Tibial artery (tissue), 4 donors: ENCODE results near the gene VSX1.

ENCODE experiments used
- DNase-seq, 2 donors: peaks; one replicate each; pipeline ENCODE4 v3.0.0-alpha.2; 2019
- H3K27ac ChIP-seq, 2 donors: fragments of 200-600 bp; sonication (generic) in 1 of 2; 1 replicate in 1 of 2; 2 replicates in 1 of 2; pipeline ENCODE4 v1.5.1; 2018 to 2019; ENCODE audit warnings: mild to moderate bottlenecking in 1 of 2
- H3K27me3 ChIP-seq, 2 donors: fragments of 200-600 bp; sonication (generic) in 1 of 2; one replicate each; pipeline versions ENCODE4 v1.5.1 to v1.6.0; 2016 to 2019
- H3K36me3 ChIP-seq, 3 donors: fragments of 200-600 bp; sonication (generic) in 2 of 3; one replicate each; pipeline ENCODE4 v1.5.1; 2016 to 2019; ENCODE audit warnings: mild to moderate bottlenecking in 2 of 3
- H3K4me1 ChIP-seq, 4 donors: fragments of 200-600 bp; sonication (generic) in 2 of 4; 1 replicate in 3 of 4; 2 replicates in 1 of 4; pipeline ENCODE4 v1.5.1; 2016 to 2019
- H3K4me3 ChIP-seq, 2 donors: fragments of 200-600 bp; sonication (generic) in 1 of 2; 1 replicate in 1 of 2; 2 replicates in 1 of 2; pipeline ENCODE4 v1.5.1; 2018 to 2019; ENCODE audit warnings: mild to moderate bottlenecking in 2 of 2
- H3K9me3 ChIP-seq, 3 donors: fragments of 200-600 bp; sonication (generic) in 1 of 3; one replicate each; pipeline ENCODE4 v1.5.1; 2016 to 2019
- intact Hi-C: fragments of 100-400 bp; cut with DNase I; formaldehyde crosslinking; loops from one replicate; pipeline ENCODE4 v1.15.0; 2023; ENCODE audit warnings: low total_unique reads
- TF ChIP-seq, protein P1 (sequence below), 2 experiments: fragments of 200-600 bp in 1 of 2; fragments of 450-650 bp in 1 of 2; IDR thresholded peaks; one replicate each; pipeline ENCODE4 v1.5.1; 2017 to 2019; ENCODE audit warnings: antibody characterized with exemption in 2 of 2, mild to moderate bottlenecking in 1 of 2, moderate library complexity in 1 of 2

The VSX1 gene

DNA sequence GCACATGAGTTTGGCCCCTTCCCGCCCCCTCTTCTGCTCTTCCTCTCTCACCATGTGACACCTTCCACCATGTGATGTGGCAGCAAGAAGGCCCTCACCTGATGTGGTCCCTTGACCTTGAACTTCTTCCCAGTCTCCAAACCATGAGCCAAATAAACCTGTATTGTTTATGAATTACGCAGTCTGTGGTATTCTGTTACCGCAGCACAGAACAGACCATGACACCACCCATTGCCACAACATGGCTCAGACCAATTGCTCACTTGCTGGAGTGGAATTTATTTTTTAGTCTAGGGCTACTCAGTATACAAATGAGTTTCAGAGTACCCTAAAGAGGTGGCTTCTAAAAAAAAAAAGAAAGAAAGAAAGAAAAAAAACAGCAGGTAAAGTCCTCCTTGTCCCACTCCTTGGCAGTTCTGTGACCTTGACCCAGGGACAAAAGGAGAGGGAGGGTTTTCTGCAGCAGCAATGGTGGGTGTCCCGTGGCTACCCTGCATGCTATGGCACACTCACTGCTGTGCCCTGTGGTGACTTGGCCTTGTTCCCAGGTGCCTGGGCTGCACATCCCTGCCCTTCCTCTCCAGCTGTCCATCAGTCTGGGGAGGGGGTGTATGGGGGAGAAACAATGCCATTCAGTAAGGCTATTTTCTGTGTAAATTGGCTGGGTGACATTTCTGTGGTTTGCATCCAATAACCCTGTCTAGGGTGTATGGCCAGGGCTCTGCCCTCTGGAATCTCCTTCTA, 5.4 kb upstream of the VSX1 start:
- no peaks in the 10 kb centered on the region for H3K36me3 ChIP-seq
- H3K9me3 ChIP-seq, result no peaks in the 10 kb centered on the region
- TF ChIP-seq, protein P1, sequence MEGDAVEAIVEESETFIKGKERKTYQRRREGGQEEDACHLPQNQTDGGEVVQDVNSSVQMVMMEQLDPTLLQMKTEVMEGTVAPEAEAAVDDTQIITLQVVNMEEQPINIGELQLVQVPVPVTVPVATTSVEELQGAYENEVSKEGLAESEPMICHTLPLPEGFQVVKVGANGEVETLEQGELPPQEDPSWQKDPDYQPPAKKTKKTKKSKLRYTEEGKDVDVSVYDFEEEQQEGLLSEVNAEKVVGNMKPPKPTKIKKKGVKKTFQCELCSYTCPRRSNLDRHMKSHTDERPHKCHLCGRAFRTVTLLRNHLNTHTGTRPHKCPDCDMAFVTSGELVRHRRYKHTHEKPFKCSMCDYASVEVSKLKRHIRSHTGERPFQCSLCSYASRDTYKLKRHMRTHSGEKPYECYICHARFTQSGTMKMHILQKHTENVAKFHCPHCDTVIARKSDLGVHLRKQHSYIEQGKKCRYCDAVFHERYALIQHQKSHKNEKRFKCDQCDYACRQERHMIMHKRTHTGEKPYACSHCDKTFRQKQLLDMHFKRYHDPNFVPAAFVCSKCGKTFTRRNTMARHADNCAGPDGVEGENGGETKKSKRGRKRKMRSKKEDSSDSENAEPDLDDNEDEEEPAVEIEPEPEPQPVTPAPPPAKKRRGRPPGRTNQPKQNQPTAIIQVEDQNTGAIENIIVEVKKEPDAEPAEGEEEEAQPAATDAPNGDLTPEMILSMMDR (IDR thresholded peaks at IDR 0.05), result no peak
- H3K4me3 ChIP-seq, result no peak overlapping the region
- peaks cover 3 to 93% of the 10 kb centered on the region in 2 donors for H3K27me3 ChIP-seq
- no peak overlapping the region for H3K27ac ChIP-seq
- DNase-seq, result no peak
- intact Hi-C loops, result no loop called here
- peaks cover 0 to 20% (median 15%) of the 10 kb centered on the region in 4 donors for H3K4me1 ChIP-seq

GRCh38 chr20:25085756-25086495, 4.0 kb upstream of the VSX1 start:
- Histone ChIP-seq H3K4me1 (peaks cover 0 to 34% (median 24%) of the 10 kb centered on the region in 4 donors), H3K36me3 (no peaks in the 10 kb centered on the region), H3K27me3 (peaks cover 3 to 98% of the 10 kb centered on the region in 2 donors), H3K9me3 (no peaks in the 10 kb centered on the region), H3K4me3 (no peak overlapping the region), H3K27ac (no peak overlapping the region)
- intact Hi-C loops, result no loop called here
- TF ChIP-seq, protein P1 (IDR thresholded peaks at IDR 0.05), result no peak
- DNase-seq, result no peak

- H3K4me3 ChIP-seq, result no peak overlapping the region
- intact Hi-C loops, result no loop called here
- no peak for DNase-seq
- H3K27me3 ChIP-seq, result peaks cover 3 to 98% of the 10 kb centered on the region in 2 donors
- no peaks in the 10 kb centered on the region for H3K36me3 ChIP-seq
- no peak overlapping the region for H3K27ac ChIP-seq
- peaks cover 0 to 34% (median 24%) of the 10 kb centered on the region in 4 donors for H3K4me1 ChIP-seq
- H3K9me3 ChIP-seq, result no peaks in the 10 kb centered on the region
- TF ChIP-seq, protein P1 (IDR thresholded peaks at IDR 0.05), result no peak
Observed at GRCh38 chr20:25084626-25085187, 2.8 kb upstream of the VSX1 start.

GRCh38 chr20:25083773-25084625, 2.1 kb upstream of the VSX1 start:
- DNase-seq, result peak in 1 of 2 donors; percentile 54
- Histone ChIP-seq H3K9me3 (no peaks in the 10 kb centered on the region), H3K4me1 (peaks cover 0 to 34% (median 24%) of the 10 kb centered on the region in 4 donors), H3K4me3 (no peak overlapping the region), H3K27me3 (peaks cover 3 to 100% of the 10 kb centered on the region in 2 donors), H3K27ac (no peak overlapping the region), H3K36me3 (no peaks in the 10 kb centered on the region)
- TF ChIP-seq, protein P1 (IDR thresholded peaks at IDR 0.05), result no peak
- intact Hi-C loops, result no loop called here

DNA sequence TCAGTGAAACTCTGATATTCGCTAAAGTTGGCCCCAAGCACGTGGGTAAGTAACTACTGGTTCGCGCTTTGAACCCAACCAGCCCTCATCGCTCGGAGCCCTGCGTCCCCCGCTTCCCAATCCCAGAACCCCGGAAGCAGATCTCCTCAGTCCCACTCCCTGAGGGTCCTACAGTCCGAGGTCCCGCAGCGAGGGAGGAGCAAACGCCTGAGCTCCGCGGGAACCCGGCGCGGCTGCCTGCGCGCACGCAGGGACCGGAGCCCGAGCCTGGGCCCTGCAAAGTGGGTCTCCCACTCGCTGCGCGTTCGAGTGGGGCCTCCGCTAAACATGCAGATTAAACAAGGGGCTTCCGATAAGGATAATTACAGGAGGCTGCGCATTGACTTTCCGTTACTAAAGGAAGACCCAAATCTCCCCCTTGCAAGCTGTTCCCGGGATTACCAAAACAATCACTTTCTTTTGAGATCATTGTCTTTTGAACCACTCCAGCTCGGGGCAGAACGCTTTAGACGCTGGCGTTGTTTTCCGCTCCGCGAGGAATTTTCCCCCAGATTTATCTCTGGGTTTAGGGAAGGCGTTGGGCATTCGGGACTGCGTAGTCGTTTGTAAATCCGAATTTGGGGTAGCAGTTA, 1.3 kb upstream of the VSX1 start:
- TF ChIP-seq, protein P1 (IDR thresholded peaks at IDR 0.05), result no peak
- H3K27me3 ChIP-seq, result peaks cover 3 to 99% of the 10 kb centered on the region in 2 donors
- intact Hi-C loops, result no loop called here
- no peak for DNase-seq
- H3K4me1 ChIP-seq, result peaks cover 0 to 34% (median 24%) of the 10 kb centered on the region in 4 donors
- no peaks in the 10 kb centered on the region for H3K36me3 ChIP-seq
- H3K27ac ChIP-seq, result no peak overlapping the region
- H3K9me3 ChIP-seq, result no peaks in the 10 kb centered on the region
- no peak overlapping the region for H3K4me3 ChIP-seq
